Pulmonary artery endothelial cell (primary cell): Measurements from ENCODE around the gene RBL1. TPM values are rescaled to one million over a fixed set of nuclear protein-coding genes. Genes with fewer than 3 reads are reported as not detected.

Source experiments
- DNase-seq: peaks from one replicate; pipeline ENCODE4 v3.0.0-alpha.2; 2011; ENCODE audit warnings: low read depth, low spot score
- total RNA-seq: library from RNA; depleted of rRNA; stranded (reverse); fragments of >200 nt; gene quantifications from 2 replicates; pipeline ENCODE4 v1.2.3, GENCODE V29; 2014

RBL1 gene
- total RNA-seq, 1 donor from 2014 or later: 13.1 TPM

DNA sequence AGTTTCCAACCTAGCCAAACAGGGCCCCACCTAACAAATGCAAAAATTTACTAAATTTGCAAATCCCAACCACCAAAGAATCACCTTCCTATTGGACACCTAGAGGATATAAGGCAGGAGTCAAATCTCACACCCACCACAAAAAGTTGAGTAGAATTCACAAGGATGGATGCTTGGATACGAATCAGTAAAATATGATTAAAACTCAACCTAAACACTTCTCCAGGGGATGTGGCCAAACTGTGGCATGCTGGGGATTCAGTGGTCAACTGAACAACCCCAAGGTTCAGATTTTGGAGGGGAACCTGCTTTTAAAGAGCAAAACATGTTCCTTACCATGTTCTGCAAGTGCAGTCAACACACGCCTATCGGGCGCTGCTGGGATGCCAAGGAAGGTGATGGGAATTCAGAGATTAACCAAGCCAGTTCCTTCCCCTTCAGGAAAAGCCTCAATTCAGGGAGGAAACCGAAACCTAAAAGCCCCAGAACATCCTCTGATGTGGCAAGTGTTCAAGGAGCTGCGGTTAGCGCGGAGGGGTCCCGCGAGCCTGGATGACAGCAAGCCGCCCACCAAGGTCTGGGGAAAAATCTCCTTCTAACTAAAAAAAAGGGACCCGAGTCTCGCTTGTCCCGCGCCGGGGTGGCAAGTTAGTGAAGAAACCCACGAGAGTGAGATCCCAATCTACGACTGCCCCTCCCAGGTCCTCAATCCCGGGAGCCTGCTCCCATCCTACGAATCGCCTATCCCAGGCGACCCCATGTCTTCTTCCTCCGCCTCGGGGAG is 145.2 kb downstream of the RBL1 start:
- no peak for DNase-seq

Other genes starting within 250 kb of the RBL1 start
- gene TLDC2, start 219.9 kb downstream of the RBL1 start, total RNA-seq: not detected in 2 replicates
- gene SAMHD1, start 144.3 kb downstream of the RBL1 start, total RNA-seq: 19.9 and 32.0 TPM in 2 replicates
- gene RPN2, start 83.3 kb upstream of the RBL1 start, total RNA-seq: 200 and 269 TPM in 2 replicates
- 0.28 and 0.86 TPM in 2 replicates for gene MROH8, start 83.6 kb upstream of the RBL1 start, total RNA-seq
- not detected in 2 replicates for gene GHRH, start 165.8 kb upstream of the RBL1 start, total RNA-seq
- gene MANBAL, start 193.7 kb upstream of the RBL1 start, total RNA-seq: 14.0 and 21.2 TPM in 2 replicates